Measurements from ENCODE around the gene ARMC9.

The ARMC9 gene

GRCh38 chr2:231385429-231385828, 187.0 kb downstream of the ARMC9 start:
- no peak overlapping the region for H3K4me3 ChIP-seq (ENCODE audit: control insufficient read depth, low read depth, low read length)
- no peak for DNase-seq (ENCODE audit: low read depth)
- no peak for TF ChIP-seq CTCF (IDR thresholded peaks at IDR 0.05; ENCODE audit: control insufficient read depth, insufficient read depth, low read depth, low read length, missing control alignments)

- peak; percentile 33 for DNase-seq (ENCODE audit: low read depth)
These were observed 188.0 kb downstream of the ARMC9 start for GRCh38 chr2:231386446-231386845.

GRCh38 chr2:231387904-231388724, 189.7 kb downstream of the ARMC9 start:
- no peak overlapping the region for H3K4me3 ChIP-seq (ENCODE audit: control insufficient read depth, low read depth, low read length)
- no peak for TF ChIP-seq CTCF (IDR thresholded peaks at IDR 0.05; ENCODE audit: control insufficient read depth, insufficient read depth, low read depth, low read length, missing control alignments)
- no peak for DNase-seq (ENCODE audit: low read depth)

More at GRCh38 chr2:231386446-231386845, 188.0 kb downstream of the ARMC9 start:
- no peak overlapping the region for H3K4me3 ChIP-seq (ENCODE audit: control insufficient read depth, low read depth, low read length)
- TF ChIP-seq CTCF (IDR thresholded peaks at IDR 0.05; ENCODE audit: control insufficient read depth, insufficient read depth, low read depth, low read length, missing control alignments): no peak

GRCh38 chr2:231388725-231389346, 190.4 kb downstream of the ARMC9 start:
- no peak overlapping the region for H3K4me3 ChIP-seq (ENCODE audit: control insufficient read depth, low read depth, low read length)
- DNase-seq (ENCODE audit: low read depth): no peak
- TF ChIP-seq CTCF (IDR thresholded peaks at IDR 0.05; ENCODE audit: control insufficient read depth, insufficient read depth, low read depth, low read length, missing control alignments): no peak

GRCh38 chr2:231390667-231391066, 192.2 kb downstream of the ARMC9 start:
- DNase-seq (ENCODE audit: low read depth): no peak
- H3K4me3 ChIP-seq (ENCODE audit: control insufficient read depth, low read depth, low read length): no peak overlapping the region
- no peak for TF ChIP-seq CTCF (IDR thresholded peaks at IDR 0.05; ENCODE audit: control insufficient read depth, insufficient read depth, low read depth, low read length, missing control alignments)

- no peak for TF ChIP-seq CTCF (IDR thresholded peaks at IDR 0.05; ENCODE audit: control insufficient read depth, insufficient read depth, low read depth, low read length, missing control alignments)
- H3K4me3 ChIP-seq (ENCODE audit: control insufficient read depth, low read depth, low read length): no peak overlapping the region
- DNase-seq (ENCODE audit: low read depth): no peak
These were observed 193.6 kb downstream of the ARMC9 start for GRCh38 chr2:231391981-231392380.
